Measurements from ENCODE around the gene KIF3B. TPM values are rescaled to one million over a fixed set of nuclear protein-coding genes. Genes with fewer than 3 reads are reported as not detected.

The KIF3B gene
- total and polyA plus RNA-seq, 2 of the 13 experiments (the other 11 are each of a cell fraction or from before 2014, with no cell fraction given): 23.6 to 28.8 TPM

DNA sequence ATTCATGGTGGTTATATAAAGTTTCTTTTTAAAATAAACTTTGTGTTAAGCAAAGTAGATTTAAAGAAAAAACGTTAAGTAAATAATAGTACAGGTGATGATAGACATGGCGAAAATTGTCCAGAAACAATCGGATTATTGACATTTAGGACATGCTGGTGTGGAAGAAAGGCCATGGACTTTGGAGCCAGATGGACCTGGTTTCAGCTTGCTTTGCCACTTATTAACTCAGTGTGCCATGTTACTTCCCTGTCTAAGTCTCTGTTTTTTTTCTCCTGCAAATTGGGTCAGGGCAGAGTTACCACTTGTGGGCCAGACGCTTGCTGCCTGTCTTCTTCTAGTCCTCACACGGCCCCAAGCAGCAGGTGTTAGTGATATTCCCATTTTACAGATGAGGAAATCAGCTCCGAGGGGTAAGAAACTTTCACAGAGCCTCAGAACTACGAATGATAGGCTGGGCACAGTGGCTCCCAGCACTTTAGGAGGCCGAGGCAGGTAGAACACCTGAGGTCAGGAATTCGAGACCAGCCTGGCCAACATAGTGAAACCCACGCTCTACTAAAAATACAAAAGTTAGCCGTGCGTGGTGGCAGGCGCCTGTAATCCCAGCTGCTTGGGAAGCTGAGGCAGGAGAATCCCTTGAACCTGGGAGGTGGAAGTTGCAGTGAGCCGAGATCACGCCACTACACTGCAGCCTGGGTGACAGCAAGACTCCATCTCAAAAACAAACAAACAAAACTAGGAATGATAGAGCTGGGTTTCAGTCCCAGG lies 12.4 kb downstream of the KIF3B start (continued):
- TF ChIP-seq CBX2 (IDR thresholded peaks at IDR 0.05; ENCODE audit: low read depth, low read length) (no peak), CBX2 (CRISPR knock-in tag; IDR thresholded peaks at IDR 0.05; ENCODE audit: low read depth) (peak; percentile 92; the same call in 1 of the 2 replicates), DNMT1 (CRISPR knock-in tag; IDR thresholded peaks at IDR 0.05) (no peak; the same call in 1 of the 2 replicates), CREB1 (IDR thresholded peaks at IDR 0.05) (no peak), CREB1 (CRISPR knock-in tag; IDR thresholded peaks at IDR 0.05) (peak; percentile 82), SALL1 (CRISPR knock-in tag; IDR thresholded peaks at IDR 0.05) (peak; percentile 97), ZNF839 (CRISPR knock-in tag; IDR thresholded peaks at IDR 0.05; ENCODE audit: borderline replicate concordance) (peak; percentile 98; the same call in 1 of the 2 replicates), KLF9 (CRISPR knock-in tag; IDR thresholded peaks at IDR 0.05; ENCODE audit: low read depth) (peak; percentile 92), TRIM24 (CRISPR knock-in tag; IDR thresholded peaks at IDR 0.05) (no peak), RELA (CRISPR knock-in tag; IDR thresholded peaks at IDR 0.05) (no peak), ZNF766 (CRISPR knock-in tag; IDR thresholded peaks at IDR 0.05; ENCODE audit: borderline replicate concordance) (peak; percentile 39; the same call in 1 of the 2 replicates), ZSCAN9 (CRISPR knock-in tag; IDR thresholded peaks at IDR 0.05; ENCODE audit: borderline replicate concordance) (peak; percentile 54; the same call in 1 of the 2 replicates), ZNF724P (CRISPR knock-in tag; IDR thresholded peaks at IDR 0.05; ENCODE audit: borderline replicate concordance) (no peak; the same call in 1 of the 2 replicates), ZMAT3 (CRISPR knock-in tag; conservative IDR thresholded peaks at IDR 0.05) (no peak; the same call in 1 of the 2 replicates), NFRKB (IDR thresholded peaks at IDR 0.05) (no peak)
- TF ChIP-seq, protein P1, sequence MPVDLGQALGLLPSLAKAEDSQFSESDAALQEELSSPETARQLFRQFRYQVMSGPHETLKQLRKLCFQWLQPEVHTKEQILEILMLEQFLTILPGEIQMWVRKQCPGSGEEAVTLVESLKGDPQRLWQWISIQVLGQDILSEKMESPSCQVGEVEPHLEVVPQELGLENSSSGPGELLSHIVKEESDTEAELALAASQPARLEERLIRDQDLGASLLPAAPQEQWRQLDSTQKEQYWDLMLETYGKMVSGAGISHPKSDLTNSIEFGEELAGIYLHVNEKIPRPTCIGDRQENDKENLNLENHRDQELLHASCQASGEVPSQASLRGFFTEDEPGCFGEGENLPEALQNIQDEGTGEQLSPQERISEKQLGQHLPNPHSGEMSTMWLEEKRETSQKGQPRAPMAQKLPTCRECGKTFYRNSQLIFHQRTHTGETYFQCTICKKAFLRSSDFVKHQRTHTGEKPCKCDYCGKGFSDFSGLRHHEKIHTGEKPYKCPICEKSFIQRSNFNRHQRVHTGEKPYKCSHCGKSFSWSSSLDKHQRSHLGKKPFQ (CRISPR knock-in tag; IDR thresholded peaks at IDR 0.05; ENCODE audit: insufficient replicate concordance): no peak
- TF ChIP-seq, protein P2, sequence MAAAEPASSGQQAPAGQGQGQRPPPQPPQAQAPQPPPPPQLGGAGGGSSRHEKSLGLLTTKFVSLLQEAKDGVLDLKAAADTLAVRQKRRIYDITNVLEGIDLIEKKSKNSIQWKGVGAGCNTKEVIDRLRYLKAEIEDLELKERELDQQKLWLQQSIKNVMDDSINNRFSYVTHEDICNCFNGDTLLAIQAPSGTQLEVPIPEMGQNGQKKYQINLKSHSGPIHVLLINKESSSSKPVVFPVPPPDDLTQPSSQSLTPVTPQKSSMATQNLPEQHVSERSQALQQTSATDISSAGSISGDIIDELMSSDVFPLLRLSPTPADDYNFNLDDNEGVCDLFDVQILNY (CRISPR knock-in tag; conservative IDR thresholded peaks at IDR 0.05): no peak
- TF ChIP-seq, protein P3, sequence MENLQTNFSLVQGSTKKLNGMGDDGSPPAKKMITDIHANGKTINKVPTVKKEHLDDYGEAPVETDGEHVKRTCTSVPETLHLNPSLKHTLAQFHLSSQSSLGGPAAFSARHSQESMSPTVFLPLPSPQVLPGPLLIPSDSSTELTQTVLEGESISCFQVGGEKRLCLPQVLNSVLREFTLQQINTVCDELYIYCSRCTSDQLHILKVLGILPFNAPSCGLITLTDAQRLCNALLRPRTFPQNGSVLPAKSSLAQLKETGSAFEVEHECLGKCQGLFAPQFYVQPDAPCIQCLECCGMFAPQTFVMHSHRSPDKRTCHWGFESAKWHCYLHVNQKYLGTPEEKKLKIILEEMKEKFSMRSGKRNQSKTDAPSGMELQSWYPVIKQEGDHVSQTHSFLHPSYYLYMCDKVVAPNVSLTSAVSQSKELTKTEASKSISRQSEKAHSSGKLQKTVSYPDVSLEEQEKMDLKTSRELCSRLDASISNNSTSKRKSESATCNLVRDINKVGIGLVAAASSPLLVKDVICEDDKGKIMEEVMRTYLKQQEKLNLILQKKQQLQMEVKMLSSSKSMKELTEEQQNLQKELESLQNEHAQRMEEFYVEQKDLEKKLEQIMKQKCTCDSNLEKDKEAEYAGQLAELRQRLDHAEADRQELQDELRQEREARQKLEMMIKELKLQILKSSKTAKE (CRISPR knock-in tag; IDR thresholded peaks at IDR 0.05; ENCODE audit: borderline replicate concordance): peak; percentile 60; the same call in 1 of the 2 replicates
- TF ChIP-seq, protein P4, sequence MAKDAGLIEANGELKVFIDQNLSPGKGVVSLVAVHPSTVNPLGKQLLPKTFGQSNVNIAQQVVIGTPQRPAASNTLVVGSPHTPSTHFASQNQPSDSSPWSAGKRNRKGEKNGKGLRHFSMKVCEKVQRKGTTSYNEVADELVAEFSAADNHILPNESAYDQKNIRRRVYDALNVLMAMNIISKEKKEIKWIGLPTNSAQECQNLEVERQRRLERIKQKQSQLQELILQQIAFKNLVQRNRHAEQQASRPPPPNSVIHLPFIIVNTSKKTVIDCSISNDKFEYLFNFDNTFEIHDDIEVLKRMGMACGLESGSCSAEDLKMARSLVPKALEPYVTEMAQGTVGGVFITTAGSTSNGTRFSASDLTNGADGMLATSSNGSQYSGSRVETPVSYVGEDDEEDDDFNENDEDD (CRISPR knock-in tag; IDR thresholded peaks at IDR 0.05; ENCODE audit: borderline replicate concordance): no peak
- TF ChIP-seq, protein P5, sequence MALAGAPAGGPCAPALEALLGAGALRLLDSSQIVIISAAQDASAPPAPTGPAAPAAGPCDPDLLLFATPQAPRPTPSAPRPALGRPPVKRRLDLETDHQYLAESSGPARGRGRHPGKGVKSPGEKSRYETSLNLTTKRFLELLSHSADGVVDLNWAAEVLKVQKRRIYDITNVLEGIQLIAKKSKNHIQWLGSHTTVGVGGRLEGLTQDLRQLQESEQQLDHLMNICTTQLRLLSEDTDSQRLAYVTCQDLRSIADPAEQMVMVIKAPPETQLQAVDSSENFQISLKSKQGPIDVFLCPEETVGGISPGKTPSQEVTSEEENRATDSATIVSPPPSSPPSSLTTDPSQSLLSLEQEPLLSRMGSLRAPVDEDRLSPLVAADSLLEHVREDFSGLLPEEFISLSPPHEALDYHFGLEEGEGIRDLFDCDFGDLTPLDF (CRISPR knock-in tag; IDR thresholded peaks at IDR 0.05): no peak
- TF ChIP-seq, protein P6, sequence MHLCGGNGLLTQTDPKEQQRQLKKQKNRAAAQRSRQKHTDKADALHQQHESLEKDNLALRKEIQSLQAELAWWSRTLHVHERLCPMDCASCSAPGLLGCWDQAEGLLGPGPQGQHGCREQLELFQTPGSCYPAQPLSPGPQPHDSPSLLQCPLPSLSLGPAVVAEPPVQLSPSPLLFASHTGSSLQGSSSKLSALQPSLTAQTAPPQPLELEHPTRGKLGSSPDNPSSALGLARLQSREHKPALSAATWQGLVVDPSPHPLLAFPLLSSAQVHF (CRISPR knock-in tag; IDR thresholded peaks at IDR 0.05): no peak
